Keratinocyte (primary cell): ENCODE results near the gene MYO16. TPM values are rescaled to one million over a fixed set of nuclear protein-coding genes. Genes with fewer than 3 reads are reported as not detected.

ENCODE experiments used
- DNase-seq: peaks from one replicate; pipeline ENCODE4 v3.0.0-alpha.2; 2011; ENCODE audit warnings: low read depth, missing footprints, low spot score
- FAIRE-seq: peaks from 2 replicates; lab custom pipeline; 2011; peaks lifted over from hg19 to GRCh38; lab: Jason Lieb, UNC
- H2AFZ ChIP-seq: 2 replicates; pipeline ENCODE4 v1.6.0; 2012; ENCODE audit warnings: low read length, control low read depth, inconsistent platforms; ENCODE audit not compliant: control insufficient read depth
- H3K27ac ChIP-seq: 2 replicates; pipeline ENCODE4 v1.5.1; 2011; ENCODE audit warnings: low read length; ENCODE audit not compliant: control insufficient read depth, insufficient read depth
- H3K27me3 ChIP-seq: 3 replicates; pipeline ENCODE4 v1.6.0; 2011; ENCODE audit warnings: low read length; ENCODE audit not compliant: control insufficient read depth, insufficient read depth; ENCODE audit errors: extremely low read depth
- H3K36me3 ChIP-seq, 2 experiments: 2 replicates in 1 of 2; 3 replicates in 1 of 2; pipeline ENCODE4 v1.5.1; 2011; ENCODE audit warnings: low read length in 2 of 2, mild to moderate bottlenecking in 1 of 2; ENCODE audit not compliant: control insufficient read depth in 2 of 2, insufficient read depth in 2 of 2; ENCODE audit errors: extremely low read depth in 1 of 2
- H3K4me1 ChIP-seq: 3 replicates; pipeline ENCODE4 v1.5.1; 2011; ENCODE audit warnings: low read length; ENCODE audit not compliant: control insufficient read depth, insufficient read depth; ENCODE audit errors: extremely low read depth
- H3K4me2 ChIP-seq: 3 replicates; pipeline ENCODE4 v1.6.0; 2011; ENCODE audit warnings: low read depth, low read length; ENCODE audit not compliant: control insufficient read depth, insufficient read depth; ENCODE audit errors: extremely low read depth
- H3K4me3 ChIP-seq, 3 experiments: fragments of 200-600 bp in 1 of 3; sonication (generic) in 1 of 3; 2 replicates in 2 of 3; 3 replicates in 1 of 3; pipeline ENCODE4 v1.5.1; 2011 to 2016; ENCODE audit warnings: low read length in 3 of 3, mild to moderate bottlenecking in 3 of 3, control low read depth in 2 of 3, inconsistent platforms in 1 of 3, low read depth in 1 of 3, mixed read lengths in 1 of 3, mixed run types in 1 of 3, moderate library complexity in 1 of 3; ENCODE audit not compliant: control insufficient read depth in 2 of 3, insufficient read depth in 2 of 3; ENCODE audit errors: extremely low read depth in 1 of 3
- H3K79me2 ChIP-seq: 2 replicates; pipeline ENCODE4 v1.6.0; 2012; ENCODE audit warnings: low read length; ENCODE audit not compliant: control insufficient read depth, insufficient read depth
- H3K9ac ChIP-seq: 3 replicates; pipeline ENCODE4 v1.6.0; 2011; ENCODE audit warnings: low read length; ENCODE audit not compliant: control insufficient read depth, insufficient read depth; ENCODE audit errors: extremely low read depth
- H3K9me1 ChIP-seq: 3 replicates; pipeline ENCODE4 v1.6.0; 2011; ENCODE audit warnings: low read length; ENCODE audit not compliant: control insufficient read depth, insufficient read depth; ENCODE audit errors: extremely low read depth
- H3K9me3 ChIP-seq: 2 replicates; pipeline ENCODE4 v1.5.1; 2012; ENCODE audit warnings: low read depth, low read length; ENCODE audit not compliant: control insufficient read depth
- H4K20me1 ChIP-seq: 3 replicates; pipeline ENCODE4 v1.6.0; 2011; ENCODE audit warnings: low read length; ENCODE audit not compliant: control insufficient read depth, insufficient read depth; ENCODE audit errors: extremely low read depth
- CTCF ChIP-seq, 3 experiments: IDR thresholded peaks in 1 of 3; conservative IDR thresholded peaks in 1 of 3; optimal IDR thresholded peaks in 1 of 3; 2 replicates in 2 of 3; 3 replicates in 1 of 3; pipeline versions ENCODE3 to v1.5.1; 2011; ENCODE audit warnings: low read length in 3 of 3, mild to moderate bottlenecking in 3 of 3, moderate library complexity in 2 of 3, control low read depth in 1 of 3, inconsistent platforms in 1 of 3; ENCODE audit not compliant: insufficient read depth in 2 of 3; ENCODE audit errors: extremely low read depth in 1 of 3
- EZH2 ChIP-seq: IDR thresholded peaks from one replicate; pipeline ENCODE4 v1.6.1; 2012; ENCODE audit warnings: inconsistent platforms, mild to moderate bottlenecking, low read length, moderate library complexity
- dilution Hi-C: fragments of 300-500 bp; cut with MboI; formaldehyde crosslinking; loops from one replicate; pipeline ENCODE4 v1.7.0; 2020; ENCODE audit warnings: low sequenced_read_pairs; ENCODE audit not compliant: extremely low pct_ligation_motif_present
- polyA plus RNA-seq, 5 experiments: library from polyadenylated mRNA; depleted of rRNA in 3 of 5; stranded (reverse) in 3 of 5; stranded (forward) in 1 of 5; unstranded in 1 of 5; fragments of >200 nt; gene quantifications; 1 replicate in 1 of 5; 2 replicates in 3 of 5; 3 replicates in 1 of 5; pipeline versions ENCODE4 v1.2.1 to v1.2.3, GENCODE V29; 2011 to 2012; ENCODE audit warnings: missing spikeins in 2 of 5, low read depth in 1 of 5, low replicate concordance in 1 of 5

MYO16 gene
- polyA plus RNA-seq, 1 donor (not counting 4 experiments of a cell fraction or from before 2014, with no cell fraction given) = 0.08 TPM

GRCh38 chr13:108929532-108930206 lies 300.3 kb downstream of the MYO16 start:
- no peaks in the 10 kb centered on the region for H4K20me1 ChIP-seq
- DNase-seq = no peak
- H3K4me2 ChIP-seq = no peak overlapping the region
- H3K4me1 ChIP-seq = no peaks in the 10 kb centered on the region
- no peak overlapping the region for H3K9ac ChIP-seq
- H3K9me1 ChIP-seq = no peaks in the 10 kb centered on the region
- no peak for FAIRE-seq
- no peak for TF ChIP-seq CTCF (optimal IDR thresholded peaks at IDR 0.05 in 1 of 3, IDR thresholded peaks at IDR 0.05 in 1 of 3, conservative IDR thresholded peaks at IDR 0.05 in 1 of 3; ENCODE audit: extremely low read depth in 1 of 3, insufficient read depth in 2 of 3, low read length in 3 of 3)
- no peak for TF ChIP-seq EZH2
- no peaks in the 10 kb centered on the region for H3K27me3 ChIP-seq
- H3K36me3 ChIP-seq = no peaks in the 10 kb centered on the region
- H2AFZ ChIP-seq = no peak overlapping the region
- H3K4me3 ChIP-seq = no peak overlapping the region
- no peak overlapping the region for H3K27ac ChIP-seq
- H3K9me3 ChIP-seq = no peaks in the 10 kb centered on the region
- no peaks in the 10 kb centered on the region for H3K79me2 ChIP-seq
- dilution Hi-C loops = no loop called here

- no peak overlapping the region for H3K9ac ChIP-seq
Measured at GRCh38 chr13:108932196-108932595, 302.8 kb downstream of the MYO16 start.

More at GRCh38 chr13:108932196-108932595, 302.8 kb downstream of the MYO16 start:
- dilution Hi-C loops = no loop called here
- H3K9me3 ChIP-seq = no peaks in the 10 kb centered on the region
- H3K36me3 ChIP-seq = no peaks in the 10 kb centered on the region
- no peaks in the 10 kb centered on the region for H3K79me2 ChIP-seq
- no peaks in the 10 kb centered on the region for H3K27me3 ChIP-seq
- no peak overlapping the region for H3K4me2 ChIP-seq
- TF ChIP-seq CTCF (optimal IDR thresholded peaks at IDR 0.05 in 1 of 3, IDR thresholded peaks at IDR 0.05 in 1 of 3, conservative IDR thresholded peaks at IDR 0.05 in 1 of 3; ENCODE audit: extremely low read depth in 1 of 3, insufficient read depth in 2 of 3, low read length in 3 of 3) (no peak), EZH2 (no peak)
- H3K27ac ChIP-seq = no peak overlapping the region
- DNase-seq = no peak
- H4K20me1 ChIP-seq = no peaks in the 10 kb centered on the region
- no peak overlapping the region for H3K4me3 ChIP-seq
- H3K9me1 ChIP-seq = no peaks in the 10 kb centered on the region
- no peak for FAIRE-seq
- no peaks in the 10 kb centered on the region for H3K4me1 ChIP-seq
- H2AFZ ChIP-seq = no peak overlapping the region
